ENCODE data around the gene AVPR1B. TPM values are rescaled to one million over a fixed set of nuclear protein-coding genes. Genes with fewer than 3 reads are reported as not detected.

AVPR1B gene
- total RNA-seq, 1 experiment from 2014 or later = not detected

DNA sequence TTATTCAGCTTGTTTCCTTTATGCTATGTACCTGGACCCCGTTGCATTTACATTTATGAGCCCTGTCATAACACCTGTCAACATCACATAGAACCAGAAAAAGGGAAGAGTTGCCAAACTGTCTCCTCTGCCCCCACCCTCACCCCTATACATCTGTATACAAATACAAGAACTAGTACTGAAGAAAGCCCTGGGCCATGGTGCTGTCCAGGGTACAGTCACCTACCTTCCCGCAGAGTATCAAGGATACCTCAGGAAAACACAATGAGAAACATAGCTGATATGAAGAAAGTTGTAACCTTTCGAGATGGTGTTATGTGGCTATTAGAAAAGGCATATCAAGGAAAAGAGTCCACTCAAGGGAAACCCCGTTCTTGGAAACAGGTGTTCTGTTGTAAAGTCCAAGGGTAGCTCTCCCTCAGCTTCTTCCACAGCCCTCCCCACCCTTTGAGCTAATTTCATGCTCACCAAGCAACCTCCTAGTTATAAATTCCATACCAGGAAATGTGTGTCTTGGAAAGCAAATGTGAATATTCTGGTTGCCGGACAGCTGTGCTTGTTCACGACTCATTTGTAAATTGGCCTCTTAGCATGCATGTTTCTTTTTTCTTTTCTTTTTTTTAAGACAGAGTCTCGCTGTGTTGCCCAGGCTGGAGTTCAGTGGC, 16.7 kb upstream of the AVPR1B start:
- Mint-ChIP-seq H3K4me1 (ENCODE audit: low read depth, unreplicated experiment) (no peaks in the 10 kb centered on the region), H3K9me3 (ENCODE audit: low read depth, unreplicated experiment) (no peaks in the 10 kb centered on the region), H3K27me3 (ENCODE audit: unreplicated experiment) (peaks cover 69% of the 10 kb centered on the region), H3K4me3 (ENCODE audit: low read depth, unreplicated experiment) (no peak overlapping the region), H3K36me3 (ENCODE audit: insufficient read depth, unreplicated experiment) (no peaks in the 10 kb centered on the region), H3K27ac (ENCODE audit: unreplicated experiment) (no peak overlapping the region)
- no peak for DNase-seq
- BruUV-seq (replicated peaks) = no TSS peak
- intact Hi-C loops (cut with micrococcal nuclease; ENCODE audit: unreplicated experiment) = no loop called here
- CTCF ChIA-PET = interaction anchor here (0.7 kb wide), 1 partner anchor 32 kb away, joined by 3 read pairs; no protein-coding TSS in a partner anchor
- no peak for TF ChIP-seq CTCF (IDR thresholded peaks at IDR 0.05; ENCODE audit: unreplicated experiment)

GRCh38 chr1:206131037-206131436, 13.8 kb upstream of the AVPR1B start:
- no TSS peak for BruUV-seq (replicated peaks)

DNA sequence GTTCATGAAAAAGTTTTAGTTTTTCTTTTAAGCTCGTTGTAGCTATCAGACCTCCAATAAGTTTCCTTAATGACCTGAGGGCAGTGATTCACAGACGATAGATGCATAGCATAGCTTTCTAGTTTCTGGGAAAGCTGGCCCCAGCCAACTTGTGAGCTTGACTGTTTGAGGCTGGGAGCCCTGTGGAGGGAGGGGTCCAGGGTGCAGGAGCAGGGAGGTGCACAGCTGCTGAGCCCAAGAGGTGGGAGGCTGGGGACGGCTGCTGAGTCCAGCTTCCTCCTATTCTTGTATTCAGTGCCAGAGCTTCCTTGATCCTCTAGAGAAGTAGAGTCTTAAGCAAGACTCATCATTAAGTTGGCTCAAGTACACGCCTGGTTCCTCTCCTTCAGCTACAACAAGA, 11.0 kb upstream of the AVPR1B start:
- BruUV-seq (replicated peaks) = no TSS peak
- Mint-ChIP-seq H3K36me3 (ENCODE audit: insufficient read depth, unreplicated experiment) (no peaks in the 10 kb centered on the region), H3K4me1 (ENCODE audit: low read depth, unreplicated experiment) (no peaks in the 10 kb centered on the region), H3K27me3 (ENCODE audit: unreplicated experiment) (peaks cover 41% of the 10 kb centered on the region), H3K27ac (ENCODE audit: unreplicated experiment) (no peak overlapping the region), H3K4me3 (ENCODE audit: low read depth, unreplicated experiment) (no peak overlapping the region), H3K9me3 (ENCODE audit: low read depth, unreplicated experiment) (no peaks in the 10 kb centered on the region)
- intact Hi-C loops (cut with micrococcal nuclease; ENCODE audit: unreplicated experiment) = no loop called here
- CTCF ChIA-PET = interaction anchor here (0.7 to 1.1 kb wide), 2 partner anchors 11 to 151 kb away, joined by 3 read pairs; partner anchors contain the start of gene AVPR1B
- TF ChIP-seq CTCF (IDR thresholded peaks at IDR 0.05; ENCODE audit: unreplicated experiment) = no peak
- DNase-seq = no peak

More at GRCh38 chr1:206131037-206131436, 13.8 kb upstream of the AVPR1B start:
- no peaks in the 10 kb centered on the region for H3K4me1 Mint-ChIP-seq (ENCODE audit: low read depth, unreplicated experiment)
- intact Hi-C loops (cut with micrococcal nuclease; ENCODE audit: unreplicated experiment) = no loop called here
- TF ChIP-seq CTCF (IDR thresholded peaks at IDR 0.05; ENCODE audit: unreplicated experiment) = no peak
- H3K36me3 Mint-ChIP-seq (ENCODE audit: insufficient read depth, unreplicated experiment) = no peaks in the 10 kb centered on the region
- CTCF ChIA-PET = no interaction called here
- H3K4me3 Mint-ChIP-seq (ENCODE audit: low read depth, unreplicated experiment) = no peak overlapping the region
- no peak for DNase-seq
- H3K9me3 Mint-ChIP-seq (ENCODE audit: low read depth, unreplicated experiment) = no peaks in the 10 kb centered on the region
- no peak overlapping the region for H3K27ac Mint-ChIP-seq (ENCODE audit: unreplicated experiment)
- H3K27me3 Mint-ChIP-seq (ENCODE audit: unreplicated experiment) = peaks cover 58% of the 10 kb centered on the region

DNA sequence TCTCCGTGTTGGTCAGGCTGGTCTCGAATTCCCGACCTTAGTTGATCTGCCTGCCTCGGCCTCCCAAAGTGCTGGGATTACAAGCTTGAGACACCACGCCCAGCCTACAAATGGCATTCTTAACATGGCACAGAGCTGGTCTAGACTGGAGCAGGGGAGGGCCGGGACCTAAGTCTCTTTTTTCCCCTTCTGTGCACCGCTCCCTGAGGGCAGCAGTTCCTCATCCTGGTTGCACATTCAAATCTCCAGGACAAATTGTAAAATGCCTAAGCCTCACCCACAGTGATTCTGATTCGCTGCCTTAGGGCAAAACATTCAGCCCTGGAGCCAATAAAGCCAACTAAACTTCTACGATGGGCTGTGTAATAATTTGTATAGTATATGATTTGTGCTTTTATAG, 10.1 kb upstream of the AVPR1B start:
- H3K36me3 Mint-ChIP-seq (ENCODE audit: insufficient read depth, unreplicated experiment) = no peaks in the 10 kb centered on the region
- BruUV-seq (replicated peaks) = no TSS peak
- CTCF ChIA-PET = interaction anchor here (0.7 kb wide), 1 partner anchor 387 kb away, joined by 6 read pairs; no protein-coding TSS in a partner anchor

More for the DNA sequence above, 10.1 kb upstream of the AVPR1B start:
- Mint-ChIP-seq H3K27me3 (ENCODE audit: unreplicated experiment) (peaks cover 41% of the 10 kb centered on the region), H3K9me3 (ENCODE audit: low read depth, unreplicated experiment) (no peaks in the 10 kb centered on the region), H3K27ac (ENCODE audit: unreplicated experiment) (no peak overlapping the region), H3K4me1 (ENCODE audit: low read depth, unreplicated experiment) (no peaks in the 10 kb centered on the region), H3K4me3 (ENCODE audit: low read depth, unreplicated experiment) (no peak overlapping the region)
- no peak for DNase-seq
- TF ChIP-seq CTCF (IDR thresholded peaks at IDR 0.05; ENCODE audit: unreplicated experiment) = no peak
- intact Hi-C loops (cut with micrococcal nuclease; ENCODE audit: unreplicated experiment) = no loop called here
